Panc1 (cell line): ENCODE results near the gene MAGEA9B.
"Not testable (repeated sequence)": the region's sequence is repeated elsewhere in the genome, so short reads cannot be mapped to it uniquely, and the experiment has no call there.

Source experiments
- CTCF ChIP-seq: fragments of 450-650 bp; IDR thresholded peaks from 2 replicates; pipeline ENCODE4 v1.5.1; 2017; ENCODE audit warnings: mild to moderate bottlenecking
- POLR2AphosphoS5 ChIP-seq: IDR thresholded peaks from 2 replicates; pipeline ENCODE4 v1.6.1; 2012; ENCODE audit warnings: mild to moderate bottlenecking, low read depth, low read length, moderate library complexity
- SIN3A ChIP-seq: IDR thresholded peaks from 2 replicates; pipeline ENCODE4 v1.6.1; 2012; ENCODE audit warnings: low read depth, mild to moderate bottlenecking, low read length, moderate library complexity, borderline replicate concordance; ENCODE audit not compliant: insufficient read depth
- TF ChIP-seq, protein P1 (sequence below), 2 experiments: IDR thresholded peaks; 2 replicates each; pipeline ENCODE4 v1.6.1; 2011 to 2012; ENCODE audit warnings: low read depth in 2 of 2, control low read depth in 1 of 2, low read length in 1 of 2, mild to moderate bottlenecking in 1 of 2, moderate library complexity in 1 of 2; ENCODE audit not compliant: insufficient read depth in 1 of 2

GRCh38 chrX:149590993-149591392 lies 3.7 kb upstream of the MAGEA9B start:
- not testable (repeated sequence) for TF ChIP-seq CTCF, SIN3A, POLR2AphosphoS5
- TF ChIP-seq, protein P1, sequence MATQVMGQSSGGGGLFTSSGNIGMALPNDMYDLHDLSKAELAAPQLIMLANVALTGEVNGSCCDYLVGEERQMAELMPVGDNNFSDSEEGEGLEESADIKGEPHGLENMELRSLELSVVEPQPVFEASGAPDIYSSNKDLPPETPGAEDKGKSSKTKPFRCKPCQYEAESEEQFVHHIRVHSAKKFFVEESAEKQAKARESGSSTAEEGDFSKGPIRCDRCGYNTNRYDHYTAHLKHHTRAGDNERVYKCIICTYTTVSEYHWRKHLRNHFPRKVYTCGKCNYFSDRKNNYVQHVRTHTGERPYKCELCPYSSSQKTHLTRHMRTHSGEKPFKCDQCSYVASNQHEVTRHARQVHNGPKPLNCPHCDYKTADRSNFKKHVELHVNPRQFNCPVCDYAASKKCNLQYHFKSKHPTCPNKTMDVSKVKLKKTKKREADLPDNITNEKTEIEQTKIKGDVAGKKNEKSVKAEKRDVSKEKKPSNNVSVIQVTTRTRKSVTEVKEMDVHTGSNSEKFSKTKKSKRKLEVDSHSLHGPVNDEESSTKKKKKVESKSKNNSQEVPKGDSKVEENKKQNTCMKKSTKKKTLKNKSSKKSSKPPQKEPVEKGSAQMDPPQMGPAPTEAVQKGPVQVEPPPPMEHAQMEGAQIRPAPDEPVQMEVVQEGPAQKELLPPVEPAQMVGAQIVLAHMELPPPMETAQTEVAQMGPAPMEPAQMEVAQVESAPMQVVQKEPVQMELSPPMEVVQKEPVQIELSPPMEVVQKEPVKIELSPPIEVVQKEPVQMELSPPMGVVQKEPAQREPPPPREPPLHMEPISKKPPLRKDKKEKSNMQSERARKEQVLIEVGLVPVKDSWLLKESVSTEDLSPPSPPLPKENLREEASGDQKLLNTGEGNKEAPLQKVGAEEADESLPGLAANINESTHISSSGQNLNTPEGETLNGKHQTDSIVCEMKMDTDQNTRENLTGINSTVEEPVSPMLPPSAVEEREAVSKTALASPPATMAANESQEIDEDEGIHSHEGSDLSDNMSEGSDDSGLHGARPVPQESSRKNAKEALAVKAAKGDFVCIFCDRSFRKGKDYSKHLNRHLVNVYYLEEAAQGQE (IDR thresholded peaks at IDR 0.05; ENCODE audit: insufficient read depth in 1 of 2, low read depth in 2 of 2, low read length in 1 of 2) = not testable (repeated sequence)
